Ishikawa (cell line): ENCODE measurements around the gene DHRS1.

Experiments used
- CEBPB ChIP-seq: IDR thresholded peaks from 2 replicates; pipeline ENCODE4 v1.6.1; 2012
- CREB1 ChIP-seq: IDR thresholded peaks from 2 replicates; pipeline ENCODE4 v1.6.1; 2012; ENCODE audit warnings: low read depth
- EGR1 ChIP-seq: IDR thresholded peaks from 2 replicates; pipeline ENCODE4 v1.6.1; 2012
- EP300 ChIP-seq: IDR thresholded peaks from 2 replicates; pipeline ENCODE4 v1.6.1; 2012; ENCODE audit warnings: borderline replicate concordance
- FOXM1 ChIP-seq: IDR thresholded peaks from 2 replicates; pipeline ENCODE4 v1.6.1; 2012; ENCODE audit warnings: low read depth, borderline replicate concordance
- NFIC ChIP-seq: IDR thresholded peaks from 2 replicates; pipeline ENCODE4 v1.6.1; 2012
- RAD21 ChIP-seq: IDR thresholded peaks from 2 replicates; pipeline ENCODE4 v1.6.1; 2012; ENCODE audit warnings: low read depth
- TAF1 ChIP-seq: IDR thresholded peaks from 2 replicates; pipeline ENCODE4 v1.6.1; 2012; ENCODE audit warnings: low read depth, mild to moderate bottlenecking
- TCF12 ChIP-seq: IDR thresholded peaks from 2 replicates; pipeline ENCODE4 v1.6.1; 2012; ENCODE audit warnings: low read depth
- TEAD4 ChIP-seq: IDR thresholded peaks from 2 replicates; pipeline ENCODE4 v1.6.1; 2012
- YY1 ChIP-seq: IDR thresholded peaks from 2 replicates; pipeline ENCODE4 v1.6.1; 2012; ENCODE audit warnings: low read depth
- ZBTB7A ChIP-seq: IDR thresholded peaks from 2 replicates; pipeline ENCODE4 v1.6.1; 2012; ENCODE audit warnings: low read depth
- TF ChIP-seq, protein P1 (sequence below): IDR thresholded peaks from 2 replicates; pipeline ENCODE4 v1.6.1; 2012
- TF ChIP-seq, protein P2 (sequence below): IDR thresholded peaks from 2 replicates; pipeline ENCODE4 v1.6.1; 2012; ENCODE audit warnings: low read depth, mild to moderate bottlenecking
- TF ChIP-seq, protein P3 (sequence below): IDR thresholded peaks from 2 replicates; pipeline ENCODE4 v1.6.1; 2012

The DHRS1 gene

DNA sequence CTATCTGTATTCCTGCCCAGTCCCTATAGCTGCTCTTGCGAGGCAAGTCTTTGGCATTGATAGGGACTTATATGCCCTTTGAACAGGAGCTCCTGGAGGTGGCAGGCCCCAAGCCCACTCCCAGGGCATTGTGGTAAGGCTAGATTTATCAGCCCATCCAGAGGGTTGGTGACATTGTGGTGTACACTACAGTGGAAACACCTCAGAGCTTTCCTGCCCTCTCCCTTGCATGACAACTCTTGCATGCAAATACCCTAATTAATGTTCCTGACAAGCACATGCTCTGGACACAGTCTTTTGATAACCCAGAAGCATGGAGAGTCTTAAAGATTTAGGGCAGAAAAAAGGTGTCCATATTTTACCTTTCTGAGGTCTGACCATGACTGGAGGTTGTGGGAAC lies 41.0 kb upstream of the DHRS1 start:
- TF ChIP-seq TEAD4: no peak
- no peak for TF ChIP-seq TCF12
- no peak for TF ChIP-seq ZBTB7A
- TF ChIP-seq, protein P1, sequence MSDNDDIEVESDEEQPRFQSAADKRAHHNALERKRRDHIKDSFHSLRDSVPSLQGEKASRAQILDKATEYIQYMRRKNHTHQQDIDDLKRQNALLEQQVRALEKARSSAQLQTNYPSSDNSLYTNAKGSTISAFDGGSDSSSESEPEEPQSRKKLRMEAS: no peak
- TF ChIP-seq, protein P2, sequence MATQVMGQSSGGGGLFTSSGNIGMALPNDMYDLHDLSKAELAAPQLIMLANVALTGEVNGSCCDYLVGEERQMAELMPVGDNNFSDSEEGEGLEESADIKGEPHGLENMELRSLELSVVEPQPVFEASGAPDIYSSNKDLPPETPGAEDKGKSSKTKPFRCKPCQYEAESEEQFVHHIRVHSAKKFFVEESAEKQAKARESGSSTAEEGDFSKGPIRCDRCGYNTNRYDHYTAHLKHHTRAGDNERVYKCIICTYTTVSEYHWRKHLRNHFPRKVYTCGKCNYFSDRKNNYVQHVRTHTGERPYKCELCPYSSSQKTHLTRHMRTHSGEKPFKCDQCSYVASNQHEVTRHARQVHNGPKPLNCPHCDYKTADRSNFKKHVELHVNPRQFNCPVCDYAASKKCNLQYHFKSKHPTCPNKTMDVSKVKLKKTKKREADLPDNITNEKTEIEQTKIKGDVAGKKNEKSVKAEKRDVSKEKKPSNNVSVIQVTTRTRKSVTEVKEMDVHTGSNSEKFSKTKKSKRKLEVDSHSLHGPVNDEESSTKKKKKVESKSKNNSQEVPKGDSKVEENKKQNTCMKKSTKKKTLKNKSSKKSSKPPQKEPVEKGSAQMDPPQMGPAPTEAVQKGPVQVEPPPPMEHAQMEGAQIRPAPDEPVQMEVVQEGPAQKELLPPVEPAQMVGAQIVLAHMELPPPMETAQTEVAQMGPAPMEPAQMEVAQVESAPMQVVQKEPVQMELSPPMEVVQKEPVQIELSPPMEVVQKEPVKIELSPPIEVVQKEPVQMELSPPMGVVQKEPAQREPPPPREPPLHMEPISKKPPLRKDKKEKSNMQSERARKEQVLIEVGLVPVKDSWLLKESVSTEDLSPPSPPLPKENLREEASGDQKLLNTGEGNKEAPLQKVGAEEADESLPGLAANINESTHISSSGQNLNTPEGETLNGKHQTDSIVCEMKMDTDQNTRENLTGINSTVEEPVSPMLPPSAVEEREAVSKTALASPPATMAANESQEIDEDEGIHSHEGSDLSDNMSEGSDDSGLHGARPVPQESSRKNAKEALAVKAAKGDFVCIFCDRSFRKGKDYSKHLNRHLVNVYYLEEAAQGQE: no peak

DNA sequence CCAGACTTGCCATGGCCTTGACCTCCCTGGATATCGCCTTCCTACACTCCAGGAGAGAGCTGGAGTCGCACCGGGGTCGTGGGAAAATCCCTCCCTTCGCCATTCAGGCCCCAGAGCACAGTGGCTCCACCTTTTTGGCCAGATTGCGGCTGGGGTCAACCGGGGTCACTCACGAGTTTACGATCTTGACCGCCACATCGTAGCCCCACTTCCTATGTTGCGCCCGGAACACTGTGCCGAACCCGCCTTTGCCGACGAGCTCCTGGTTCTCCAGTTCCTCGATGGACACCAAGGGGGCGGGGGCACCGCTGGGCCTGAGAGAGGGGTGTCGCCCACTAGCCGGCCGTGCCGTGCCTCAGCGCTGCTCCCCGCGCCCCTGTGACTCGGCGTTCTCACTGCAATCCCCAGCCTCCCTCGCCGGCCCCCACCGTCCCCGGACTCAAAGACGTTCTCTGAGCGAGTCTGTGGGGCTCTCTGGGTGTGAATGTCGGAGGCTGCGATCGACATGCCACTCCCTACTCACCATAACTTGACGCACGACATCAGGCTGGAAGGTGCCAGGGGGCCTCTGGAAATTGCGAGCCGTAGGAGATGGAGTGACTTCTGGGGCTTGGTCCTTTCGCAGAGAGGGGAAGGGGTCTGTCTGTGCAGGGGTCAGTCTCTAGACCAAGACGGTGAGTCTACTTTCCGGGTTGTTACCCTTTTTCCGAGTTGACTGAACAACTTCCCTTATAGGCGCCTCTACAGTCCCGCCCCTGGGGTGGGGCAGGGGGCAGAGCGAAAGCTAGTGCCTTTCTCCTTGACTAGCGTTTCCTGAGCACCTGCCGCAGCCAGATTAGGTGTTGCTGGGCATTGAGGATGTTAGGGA lies 39.9 kb upstream of the DHRS1 start, which contains the start of gene RIPK3:
RIPK3 (minus strand) TSS at position 708 of the 868 bp plus-strand sequence; CDS start at position 543, 165 bp downstream.
- TF ChIP-seq TAF1 (no peak), FOXM1 (no peak), TCF12 (no peak), TEAD4 (no peak), NFIC (no peak)

DNA sequence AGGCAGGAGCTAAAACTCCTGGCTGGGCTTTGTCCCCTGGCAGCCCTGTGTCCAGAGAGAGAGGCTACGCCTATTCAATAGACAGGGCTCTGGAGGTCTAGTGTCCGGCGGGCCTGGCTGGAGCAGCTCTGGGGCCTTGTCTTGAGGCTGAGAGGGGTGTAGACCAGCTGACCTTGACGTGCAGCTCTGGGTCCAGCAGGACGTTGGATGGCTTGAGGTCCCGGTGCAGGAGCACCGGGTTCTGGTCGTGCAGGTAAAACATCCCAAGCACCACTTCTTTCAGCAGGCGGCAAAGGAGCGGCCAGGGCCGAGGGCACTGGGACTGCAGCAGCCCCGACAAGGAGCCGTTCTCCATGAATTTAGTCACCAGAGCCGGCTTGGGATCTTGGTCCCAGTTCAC lies 39.3 kb upstream of the DHRS1 start:
- no peak for TF ChIP-seq EGR1
- TF ChIP-seq NFIC: no peak
- no peak for TF ChIP-seq RAD21
- no peak for TF ChIP-seq CREB1
- TF ChIP-seq, protein P1: no peak
- no peak for TF ChIP-seq TAF1
- TF ChIP-seq, protein P3, sequence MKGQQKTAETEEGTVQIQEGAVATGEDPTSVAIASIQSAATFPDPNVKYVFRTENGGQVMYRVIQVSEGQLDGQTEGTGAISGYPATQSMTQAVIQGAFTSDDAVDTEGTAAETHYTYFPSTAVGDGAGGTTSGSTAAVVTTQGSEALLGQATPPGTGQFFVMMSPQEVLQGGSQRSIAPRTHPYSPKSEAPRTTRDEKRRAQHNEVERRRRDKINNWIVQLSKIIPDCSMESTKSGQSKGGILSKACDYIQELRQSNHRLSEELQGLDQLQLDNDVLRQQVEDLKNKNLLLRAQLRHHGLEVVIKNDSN: no peak

DNA sequence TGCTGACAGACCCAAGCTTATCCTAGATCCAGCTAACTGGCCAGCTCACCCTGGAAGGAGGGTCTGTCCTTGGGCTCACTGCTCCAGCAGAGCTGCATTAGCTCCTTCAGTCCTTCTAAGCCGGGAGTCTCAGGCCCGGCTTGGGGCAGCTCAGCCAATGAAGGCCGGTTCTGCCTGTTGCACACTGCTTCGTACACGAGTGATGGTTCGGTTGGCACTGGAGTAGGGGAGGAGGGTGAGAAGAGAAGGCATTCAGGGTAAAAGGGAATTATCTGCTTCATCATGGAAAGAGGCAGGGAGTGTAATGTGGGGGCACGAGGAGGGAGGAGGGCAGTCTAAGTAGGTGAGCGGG lies 38.2 kb upstream of the DHRS1 start:
- no peak for TF ChIP-seq CEBPB
- TF ChIP-seq TAF1: no peak

DNA sequence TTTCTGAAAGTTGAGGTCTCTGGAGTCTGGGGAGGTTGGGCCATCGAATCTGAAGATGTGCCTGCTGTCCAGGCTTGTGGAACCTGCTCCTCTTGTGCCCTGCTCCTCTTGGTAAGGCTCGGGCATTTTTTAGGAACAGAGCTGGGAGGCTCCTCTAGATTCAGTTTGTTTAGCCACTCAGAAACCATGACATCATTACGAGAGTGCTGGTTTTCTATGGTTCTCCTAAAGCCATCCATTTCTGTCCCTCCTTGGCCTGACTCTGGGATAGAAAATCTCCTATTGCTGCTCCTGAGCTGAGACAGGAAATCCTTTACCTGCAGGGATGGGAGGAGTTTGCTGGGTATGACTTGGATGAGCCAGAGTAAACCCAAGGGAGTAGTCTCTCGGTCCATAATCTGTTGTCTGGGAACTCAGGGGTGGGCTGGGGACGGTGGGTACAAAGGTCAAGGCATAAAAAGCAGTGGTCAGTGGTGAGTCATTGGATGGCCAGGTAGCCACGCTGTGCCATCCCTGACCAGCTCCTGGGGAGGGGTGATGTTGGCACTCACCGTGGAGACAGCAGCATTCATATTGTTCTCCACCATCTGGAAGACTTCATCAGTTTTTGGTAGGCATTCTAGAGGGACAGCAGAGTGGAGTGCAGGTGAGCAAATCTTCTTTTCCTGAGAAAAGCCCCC lies 37.7 kb upstream of the DHRS1 start:
- TF ChIP-seq CREB1 (no peak), TCF12 (no peak), EGR1 (no peak), ZBTB7A (no peak), RAD21 (no peak), FOXM1 (no peak), TAF1 (no peak), EP300 (no peak), NFIC (no peak), TEAD4 (no peak), CEBPB (no peak), YY1 (no peak)
- TF ChIP-seq, protein P3: no peak
- TF ChIP-seq, protein P1: no peak
- TF ChIP-seq, protein P2: no peak
